Ammon's horn (tissue), 1 donor: ENCODE results near the gene MTNR1B.

Experiments
- DNase-seq: peaks from one replicate; pipeline ENCODE4 v3.0.0-alpha.2; 2016; ENCODE audit warnings: low spot score

Gene MTNR1B

DNA sequence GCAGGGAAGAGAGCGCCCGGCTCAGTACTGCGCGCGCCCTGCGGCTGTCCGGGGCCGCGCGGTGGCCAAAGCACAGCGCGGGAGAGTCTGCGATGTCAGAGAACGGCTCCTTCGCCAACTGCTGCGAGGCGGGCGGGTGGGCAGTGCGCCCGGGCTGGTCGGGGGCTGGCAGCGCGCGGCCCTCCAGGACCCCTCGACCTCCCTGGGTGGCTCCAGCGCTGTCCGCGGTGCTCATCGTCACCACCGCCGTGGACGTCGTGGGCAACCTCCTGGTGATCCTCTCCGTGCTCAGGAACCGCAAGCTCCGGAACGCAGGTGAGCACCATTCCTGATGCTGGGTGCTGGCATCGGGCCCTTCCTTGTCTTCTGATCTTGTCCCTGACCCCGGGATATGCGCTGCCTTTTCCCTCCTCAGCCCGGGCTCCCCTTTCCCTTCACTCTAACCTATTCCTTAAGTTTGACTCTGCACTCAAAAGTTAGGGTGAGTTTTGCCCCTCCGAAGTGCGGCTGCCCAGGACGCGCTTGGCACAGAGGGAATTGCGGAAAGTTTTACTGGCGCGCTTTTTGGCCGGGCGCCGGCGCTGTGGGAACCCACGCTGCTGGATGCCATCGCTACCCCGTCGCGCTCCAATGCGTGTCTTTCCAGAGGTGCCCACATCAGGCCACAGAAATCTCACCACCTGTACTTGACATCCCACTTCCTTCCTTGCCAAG, at the start of gene MTNR1B:
Gene MTNR1B, plus strand, starts transcription at position 18 of the 714 bp plus-strand sequence. Its CDS starts 75 bp downstream, at position 93.
- DNase-seq = no peak

DNA sequence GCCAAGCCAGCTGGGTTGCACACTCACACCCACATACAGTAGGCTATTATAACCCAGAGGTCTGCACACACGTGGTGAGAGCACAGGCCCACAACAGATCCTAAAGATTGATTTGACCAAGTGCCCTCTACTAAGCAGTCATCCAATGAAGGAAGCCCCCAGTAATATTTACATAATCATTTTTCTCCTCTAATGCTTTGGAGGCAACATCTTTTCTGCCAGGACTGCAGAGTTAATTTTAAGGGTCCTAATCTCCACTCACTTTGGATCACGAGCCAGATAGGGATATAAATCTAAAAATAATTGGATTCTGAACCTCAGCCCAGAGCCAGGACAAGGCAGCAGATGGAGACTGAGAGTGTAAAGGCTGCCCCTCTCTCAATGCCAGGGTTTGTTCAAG, 49.1 kb upstream of the MTNR1B start:
- no peak for DNase-seq

DNA sequence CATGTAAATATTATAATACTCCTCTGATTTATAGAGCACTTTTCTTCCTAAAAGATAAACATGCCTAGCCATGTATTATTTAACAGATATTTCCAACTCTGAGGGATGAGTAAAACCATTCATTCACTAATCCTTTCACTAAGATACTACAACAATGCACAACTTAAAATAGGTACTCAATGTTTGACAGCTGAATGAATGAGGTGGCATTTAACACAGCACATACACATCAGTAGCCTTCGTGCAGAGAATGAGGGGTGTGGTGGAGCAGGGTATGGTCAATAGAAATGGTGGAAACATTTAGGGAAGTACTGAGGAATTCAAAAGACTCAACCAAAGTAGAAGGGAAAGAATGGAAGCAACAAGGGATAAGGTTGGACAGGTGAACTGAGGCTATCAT, 46.7 kb upstream of the MTNR1B start:
- DNase-seq = no peak

DNA sequence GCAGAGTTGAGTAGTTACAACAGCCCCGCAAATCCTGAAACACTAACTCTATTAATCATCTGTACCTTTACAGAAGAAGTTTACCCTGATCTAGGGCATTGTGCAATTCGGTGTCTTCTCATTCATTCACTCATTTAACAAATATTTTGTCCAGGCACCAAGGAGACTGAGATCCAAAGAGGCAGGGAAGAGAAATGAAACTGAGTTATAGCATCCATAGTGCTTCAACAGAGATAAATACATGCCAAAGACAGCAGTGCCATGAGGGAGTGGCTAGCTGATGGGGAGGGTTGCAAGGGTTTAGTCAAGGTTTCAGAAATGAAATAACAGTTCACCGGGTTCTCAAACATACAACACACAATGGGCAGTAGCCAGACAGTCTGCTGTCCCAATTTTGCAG, 40.2 kb upstream of the MTNR1B start:
- no peak for DNase-seq

DNA sequence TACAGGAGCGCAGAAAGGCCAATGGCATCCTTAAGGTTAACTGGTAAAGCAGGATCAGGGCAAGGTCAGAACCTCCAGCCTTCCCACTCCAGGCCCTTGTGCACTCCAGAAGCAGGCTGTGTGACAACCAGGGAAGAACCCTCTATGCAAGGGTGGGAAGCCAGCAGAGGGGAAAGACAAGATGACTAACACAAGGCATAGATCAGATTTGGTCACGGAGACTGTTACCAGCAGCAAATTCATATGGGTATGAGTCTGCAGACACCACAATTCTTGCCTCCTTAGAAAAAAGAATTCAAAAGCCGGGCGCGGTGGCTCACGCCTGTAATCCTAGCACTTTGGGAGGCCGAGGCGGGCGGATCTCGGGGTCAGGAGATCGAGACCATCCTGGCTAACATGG, 39.8 kb upstream of the MTNR1B start:
- DNase-seq = no peak

DNA sequence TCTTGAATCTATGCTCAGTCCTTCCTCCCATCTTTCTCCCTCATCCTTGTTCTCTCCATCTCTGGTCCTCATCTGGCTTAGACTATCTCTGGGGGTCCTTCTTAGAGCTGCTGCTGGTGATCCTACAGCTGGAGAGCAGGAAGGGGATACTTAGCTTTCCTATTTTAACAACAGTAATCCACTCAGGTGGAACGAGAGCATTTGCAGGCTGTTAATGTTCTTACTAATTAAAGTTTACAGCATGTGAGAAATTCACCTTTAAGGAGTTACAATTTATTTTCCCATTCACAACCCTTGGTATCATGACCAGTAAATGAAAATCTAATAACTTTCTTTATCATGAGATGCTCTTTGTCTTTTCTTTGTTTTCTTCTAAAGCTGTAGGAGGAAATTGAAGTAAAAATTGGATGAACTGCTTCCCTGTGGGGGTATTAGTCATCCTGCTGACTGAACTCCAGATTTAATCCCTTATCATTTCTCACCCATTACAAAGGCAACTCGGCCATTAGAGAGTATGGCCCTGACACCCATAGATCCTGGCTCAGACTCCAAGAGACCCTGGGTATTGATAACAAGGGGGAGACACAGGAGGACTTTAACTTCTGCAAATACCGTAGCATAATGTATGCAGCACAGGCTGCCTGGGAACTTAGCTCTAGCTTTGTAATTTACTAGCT, 37.6 kb upstream of the MTNR1B start:
- no peak for DNase-seq

DNA sequence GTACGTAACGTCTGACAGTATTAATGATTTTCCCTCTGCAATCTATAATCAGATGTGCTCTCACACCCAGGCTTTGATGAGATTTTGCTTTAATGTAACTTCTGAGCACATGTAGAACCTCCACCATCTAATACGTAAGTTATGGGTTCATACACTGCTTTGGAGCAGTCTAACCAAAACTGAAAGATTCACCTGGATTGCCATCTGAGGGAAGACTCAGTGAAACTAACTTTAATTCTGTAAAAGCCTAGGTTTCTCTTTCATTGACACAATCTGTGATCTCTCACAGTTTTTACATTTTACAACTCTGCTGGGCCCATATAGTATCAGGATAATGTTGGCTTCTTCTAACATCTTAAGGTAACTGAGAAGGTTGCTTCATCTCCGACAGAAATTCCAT, 30.1 kb upstream of the MTNR1B start:
- no peak for DNase-seq

DNA sequence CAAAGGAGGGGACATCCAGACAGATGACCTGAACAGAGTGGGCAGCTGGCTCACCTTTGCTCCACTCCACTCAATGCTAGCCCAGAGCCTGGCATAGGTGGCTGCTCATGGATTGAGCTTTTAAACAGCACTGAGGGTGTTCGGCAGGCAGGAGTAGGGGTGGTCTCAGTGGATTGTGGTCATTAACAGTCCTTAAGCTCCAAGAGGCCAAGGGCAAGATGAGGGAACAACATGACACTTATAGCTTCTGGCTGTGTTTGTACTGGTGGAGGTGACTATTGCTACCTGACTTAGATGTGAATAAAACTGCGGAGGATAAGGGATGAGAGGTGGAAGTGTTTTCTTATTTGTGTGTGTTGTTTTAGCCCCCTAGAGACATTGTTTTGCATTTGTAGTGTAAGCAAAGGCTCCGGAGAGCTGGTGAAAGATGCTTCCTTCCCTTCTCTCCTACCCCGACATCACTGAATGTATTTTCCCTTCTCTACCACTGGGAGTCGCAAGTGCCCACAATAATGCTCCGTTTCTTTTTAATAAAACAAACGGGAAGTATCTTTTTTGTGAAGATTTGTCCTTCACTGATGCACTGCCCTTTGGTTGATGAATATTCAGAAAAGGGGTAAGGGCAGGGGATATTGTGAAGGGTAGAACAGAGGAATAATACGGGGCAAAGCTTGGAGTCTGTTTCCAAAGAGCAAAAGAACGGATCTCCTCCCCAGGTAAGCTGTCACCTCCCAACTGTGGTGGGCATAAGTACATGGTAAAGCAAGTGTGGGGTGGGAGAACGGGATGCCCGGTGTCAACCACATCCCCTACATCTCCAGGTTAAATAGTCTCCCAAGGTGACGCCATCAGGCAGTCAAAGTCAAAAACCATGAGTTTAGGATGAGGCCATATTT, 27.5 kb upstream of the MTNR1B start:
- DNase-seq = peak; percentile 49

DNA sequence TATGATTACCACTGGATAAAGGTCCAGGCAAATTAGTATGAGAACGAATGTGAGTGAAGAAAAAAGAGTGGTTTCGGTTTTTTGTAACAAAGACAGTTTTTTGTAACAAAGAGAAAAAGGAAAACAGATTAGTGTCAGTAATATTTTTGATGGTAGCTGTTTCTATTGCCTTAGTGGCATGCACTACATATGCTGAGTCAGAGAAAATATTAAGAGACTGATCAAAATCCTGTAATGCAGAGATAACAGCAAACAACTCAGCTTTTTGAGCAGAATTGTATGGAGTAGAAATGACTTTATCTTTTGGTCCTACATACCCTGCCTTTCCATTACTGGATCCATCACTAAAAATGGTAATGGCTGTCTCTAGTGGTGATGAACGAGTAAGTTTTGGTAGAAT, 22.7 kb upstream of the MTNR1B start:
- no peak for DNase-seq

DNA sequence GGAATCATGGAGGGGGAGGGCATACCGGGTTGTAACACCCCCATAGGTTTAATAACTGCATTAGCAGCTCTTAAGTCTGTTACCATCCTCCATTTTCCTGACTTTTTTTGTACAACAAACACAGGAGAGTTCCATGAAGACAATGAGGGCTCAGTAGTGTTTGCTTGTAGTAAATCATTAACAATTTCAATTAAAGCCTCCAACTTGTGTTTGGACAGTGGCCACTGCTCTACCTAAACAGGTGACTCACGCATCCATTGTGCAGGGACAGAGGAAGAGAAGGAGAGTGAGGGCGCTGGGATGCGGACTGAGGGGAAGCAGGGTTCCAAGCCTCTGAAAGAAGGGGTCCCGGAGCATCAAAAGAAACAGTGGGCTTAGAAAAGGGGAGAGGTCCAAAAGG, 21.3 kb upstream of the MTNR1B start:
- no peak for DNase-seq

DNA sequence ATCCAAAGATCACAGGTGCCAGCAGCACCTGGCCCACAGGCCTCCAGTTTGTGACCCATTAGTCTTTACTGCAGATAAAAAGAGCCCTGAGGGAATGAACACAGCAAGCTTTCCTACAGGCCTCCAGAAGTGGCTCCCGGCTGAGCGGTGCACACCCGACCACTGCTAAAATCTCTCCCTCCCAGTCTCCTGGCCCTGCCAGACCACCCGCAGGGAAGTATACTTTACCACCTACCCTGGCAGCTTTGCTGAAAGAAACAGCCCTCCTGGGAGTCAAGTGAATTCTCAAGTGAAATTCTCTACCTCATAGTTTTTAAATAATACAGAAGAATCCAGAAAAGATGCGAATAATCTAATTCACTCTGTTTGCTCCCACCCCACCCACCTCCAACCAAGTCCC, 15.4 kb upstream of the MTNR1B start:
- no peak for DNase-seq

DNA sequence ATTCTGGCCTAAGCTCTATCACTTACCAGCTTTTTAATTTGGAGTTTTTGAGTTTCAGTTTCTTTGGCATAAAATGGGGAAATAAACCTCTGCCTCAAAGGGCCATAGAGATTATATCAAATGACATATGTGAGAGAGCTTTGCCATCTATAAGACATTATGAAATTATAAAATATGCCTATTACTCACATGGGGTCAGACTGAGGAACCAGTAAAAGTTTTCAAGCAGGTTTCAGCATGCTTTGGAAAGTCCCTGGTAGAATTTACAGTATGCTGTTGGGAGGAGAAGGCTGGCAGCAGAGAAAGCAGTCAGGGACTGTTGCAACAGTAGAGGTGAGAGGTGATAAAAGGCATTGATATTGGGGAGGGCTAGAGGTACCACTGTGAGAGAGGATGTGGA, 13.6 kb upstream of the MTNR1B start:
- DNase-seq = no peak

DNA sequence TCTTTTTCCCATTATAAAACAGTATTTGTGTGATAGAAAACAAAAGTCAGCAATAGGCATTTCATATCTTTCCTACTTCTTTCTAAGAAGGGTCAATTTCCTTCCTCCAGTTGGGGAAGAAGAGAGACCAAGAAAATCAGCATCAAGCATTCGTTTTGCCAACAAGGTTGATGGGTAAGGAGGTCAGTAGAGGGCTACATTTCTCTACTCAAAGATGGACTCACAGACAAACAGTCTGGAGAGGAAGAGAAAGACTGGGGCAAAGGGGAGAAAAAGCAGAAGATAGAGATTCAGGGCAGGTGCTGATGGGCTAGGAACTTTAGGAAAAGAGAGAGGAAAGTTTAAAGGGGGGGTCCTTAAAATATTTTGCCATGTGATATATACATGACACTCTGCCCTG, 8.6 kb upstream of the MTNR1B start:
- DNase-seq = no peak

DNA sequence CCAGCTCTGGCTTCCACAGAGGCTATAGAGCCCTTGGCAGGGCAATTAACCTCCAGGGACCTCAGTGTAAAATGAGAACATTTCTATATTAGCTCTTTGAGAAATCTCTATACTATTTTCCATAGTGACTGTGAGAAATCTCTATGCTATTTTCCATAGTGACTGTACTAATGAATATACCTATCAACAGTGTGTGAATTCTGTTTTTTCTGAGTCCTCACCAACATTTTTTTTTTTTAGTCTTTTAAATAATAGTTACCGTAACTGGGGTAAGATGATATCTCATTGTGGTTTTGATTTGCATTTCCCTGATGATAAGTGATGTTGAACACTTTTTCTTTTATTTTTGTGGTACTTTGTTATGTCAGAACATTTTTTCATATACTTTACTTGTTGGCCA, 7.0 kb upstream of the MTNR1B start:
- DNase-seq = no peak

DNA sequence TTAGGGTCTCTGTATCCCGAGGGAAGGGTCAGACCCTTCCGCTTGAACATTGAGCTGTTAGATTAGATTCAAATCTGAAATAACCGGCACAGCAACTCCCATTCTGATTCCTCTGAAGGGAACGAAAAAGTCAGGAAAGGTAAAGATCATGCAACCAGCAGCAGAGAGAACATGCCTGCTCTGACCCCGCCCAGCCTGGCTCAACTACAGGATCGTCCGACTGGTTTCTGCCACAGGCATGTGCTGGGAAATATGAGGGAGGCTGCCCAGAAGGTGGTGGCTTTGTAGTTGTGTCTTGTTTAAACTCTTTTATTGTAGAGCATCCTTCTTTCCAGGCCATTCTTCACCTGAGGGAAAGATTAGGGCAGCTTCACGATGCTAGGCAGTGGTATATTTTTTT, 5.0 kb upstream of the MTNR1B start:
- DNase-seq = no peak

DNA sequence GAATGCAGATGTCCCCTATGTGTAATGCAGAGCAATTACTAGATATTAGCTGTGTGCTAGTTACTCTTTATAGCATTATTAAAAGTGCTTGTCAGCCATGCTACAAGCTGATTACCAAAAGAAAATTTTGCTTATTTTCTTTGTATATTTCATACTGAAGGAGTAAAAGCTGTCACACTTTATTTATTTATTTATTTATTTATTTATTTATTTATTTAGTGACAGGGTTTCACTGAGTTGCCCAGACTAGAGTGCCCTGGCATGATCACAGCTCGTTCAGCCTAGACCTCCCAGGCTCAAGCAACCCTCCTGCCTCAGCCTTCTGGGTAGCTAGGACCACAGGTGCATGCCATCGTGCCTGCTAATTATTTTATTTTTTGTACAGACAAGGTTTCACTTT, 4.3 kb upstream of the MTNR1B start:
- DNase-seq = no peak

DNA sequence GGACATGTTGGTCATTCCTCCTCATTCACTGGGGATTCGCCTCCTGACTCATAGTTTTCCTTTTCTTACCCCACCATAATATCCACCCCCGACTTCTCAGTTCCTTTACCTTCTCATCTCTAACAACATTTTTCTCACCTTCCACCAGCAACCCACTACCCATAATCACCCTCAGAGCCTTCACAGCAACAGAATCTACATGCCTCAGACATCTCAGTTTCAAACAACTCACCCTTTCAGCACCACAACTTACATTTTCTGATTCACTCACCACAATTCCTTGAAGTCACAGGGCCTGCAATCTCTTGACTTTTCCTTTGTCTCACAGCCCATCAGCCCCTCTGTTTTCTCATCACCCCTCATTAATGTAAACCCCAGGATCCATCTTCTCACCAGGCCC, 2.3 kb upstream of the MTNR1B start:
- no peak for DNase-seq

DNA sequence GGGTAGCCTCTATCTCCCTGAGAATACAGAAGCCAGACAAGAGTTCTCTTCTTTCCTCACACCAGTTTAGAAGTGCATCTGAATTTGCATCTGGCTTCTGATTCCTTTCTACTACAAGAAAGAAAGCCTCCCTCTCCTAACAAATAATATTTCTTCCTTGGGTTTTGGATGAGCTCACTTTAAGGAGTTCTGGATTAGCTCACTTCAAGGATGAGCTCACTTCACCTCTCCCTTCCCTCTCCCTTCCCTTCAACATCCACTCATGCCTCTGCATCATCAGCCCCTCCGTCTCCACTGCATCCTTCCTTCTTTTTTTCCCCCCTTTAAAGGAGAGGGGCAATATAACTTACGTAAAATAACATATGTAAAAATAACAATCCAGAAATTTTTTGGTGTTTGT, 1.6 kb upstream of the MTNR1B start:
- DNase-seq = no peak

DNA sequence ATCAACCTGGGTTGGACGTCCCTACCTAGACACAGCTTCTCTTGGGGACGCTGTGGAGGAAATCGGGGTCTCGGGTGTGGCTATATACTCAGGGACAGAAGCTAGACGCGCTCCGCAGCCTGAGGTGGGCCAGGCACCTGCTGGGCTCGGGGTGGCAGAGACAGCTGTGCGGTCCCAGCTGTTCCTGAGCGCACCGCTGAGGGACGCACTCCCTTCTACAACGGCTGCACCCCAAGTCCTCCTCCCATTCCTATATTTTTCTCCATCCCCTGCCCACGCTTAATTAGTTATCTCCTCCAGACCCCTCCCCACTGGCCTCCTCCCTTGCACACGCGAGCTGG, 188 bp upstream of the MTNR1B start:
- DNase-seq = no peak

DNA sequence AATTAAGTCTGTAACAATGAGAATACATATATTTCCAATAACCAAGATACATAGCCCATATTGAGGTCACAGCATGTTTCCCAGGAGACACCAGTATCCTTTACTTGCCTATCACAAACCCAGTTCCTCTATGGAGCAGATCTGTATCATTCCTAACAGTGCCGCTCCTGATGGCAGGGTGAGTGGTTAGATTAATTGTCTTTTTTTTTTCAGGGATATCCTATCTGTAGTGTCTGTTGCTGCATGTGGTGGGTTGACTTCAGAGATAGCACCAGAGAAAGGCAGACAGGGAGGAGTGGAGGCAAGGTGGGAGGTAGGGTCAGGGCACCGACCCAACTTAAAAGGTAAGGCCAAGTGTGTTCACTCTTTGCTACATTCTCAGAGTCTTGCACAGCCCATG, 2.8 kb downstream of the MTNR1B start:
- DNase-seq = no peak

DNA sequence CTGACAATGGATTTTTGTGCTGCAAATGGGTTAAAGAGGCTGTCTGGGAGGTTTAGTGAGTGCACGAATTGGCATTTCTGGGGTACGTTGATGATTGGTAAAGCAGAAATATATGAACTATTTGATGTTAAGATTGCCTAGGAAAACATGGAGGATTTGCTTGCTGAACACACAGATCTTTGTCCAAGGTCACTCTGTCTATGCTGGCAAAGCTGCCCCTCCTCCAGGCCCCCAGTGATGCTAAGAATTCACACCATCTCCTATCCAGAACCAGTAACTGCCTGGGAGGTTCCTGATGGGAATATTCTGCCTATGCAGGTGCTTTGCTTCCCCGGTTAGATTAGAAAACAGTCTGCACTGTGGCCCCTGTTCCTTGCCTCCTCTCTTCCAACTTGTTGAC, 5.8 kb downstream of the MTNR1B start:
- DNase-seq = no peak

DNA sequence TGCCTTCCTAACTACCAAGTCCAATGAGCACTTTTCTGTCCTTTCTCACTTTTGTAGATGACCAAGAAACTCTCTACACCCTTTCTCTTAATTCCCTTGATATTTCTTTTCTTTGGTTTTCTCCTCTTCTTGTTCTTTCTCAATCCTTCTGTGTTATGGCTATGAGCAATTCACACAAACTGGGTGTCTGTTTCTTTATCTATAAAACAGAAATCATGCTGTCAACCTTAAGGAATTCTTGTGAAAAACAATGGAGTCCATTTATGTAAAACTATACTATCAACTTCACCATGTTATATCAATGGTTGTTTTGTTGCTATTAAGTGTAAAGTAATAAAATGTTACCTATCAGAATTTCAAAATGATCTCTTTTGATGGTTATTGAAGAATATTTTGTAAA, 7.2 kb downstream of the MTNR1B start:
- DNase-seq = no peak

DNA sequence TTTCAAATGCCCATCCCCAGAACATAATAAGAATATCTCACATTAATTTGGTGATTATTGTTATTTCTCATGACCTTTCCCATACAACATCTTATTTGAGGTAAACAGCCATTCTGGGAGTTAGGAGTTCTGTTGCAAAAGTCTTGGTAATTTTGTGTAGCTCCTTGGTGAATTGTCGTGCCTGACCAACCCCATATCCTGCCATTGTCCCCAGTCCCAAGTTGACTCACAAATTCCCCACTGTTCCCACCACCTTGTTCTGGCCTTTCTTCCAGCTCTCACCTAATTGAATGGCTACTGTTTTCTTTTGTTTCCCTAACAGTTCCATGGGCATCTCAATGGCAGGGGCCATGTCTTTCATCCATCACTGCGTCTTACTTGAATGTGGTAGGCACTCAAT, 8.0 kb downstream of the MTNR1B start:
- no peak for DNase-seq
